Activated T-cell treated with anti-CD3 and anti-CD28 coated beads, Interleukin-2, amount 50 U/mL, for 24 hours (primary cell): ENCODE data around the gene MDH1B.
"Not testable (repeated sequence)": the region's sequence is repeated elsewhere in the genome, so short reads cannot be mapped to it uniquely, and the experiment has no call there.

ENCODE experiments used
- DNase-seq: peaks from one replicate; pipeline ENCODE4 v3.0.0-alpha.2; 2020
- H3K27ac Mint-ChIP-seq: 2 replicates; pipeline ENCODE4 v1.8.0; 2020; ENCODE audit warnings: mild to moderate bottlenecking, mixed read lengths
- H3K27me3 Mint-ChIP-seq: 2 replicates; pipeline ENCODE4 v1.8.0; 2020; ENCODE audit warnings: mixed read lengths
- H3K36me3 Mint-ChIP-seq: 2 replicates; pipeline ENCODE4 v1.8.0; 2020; ENCODE audit warnings: low read depth, mixed read lengths
- H3K4me1 Mint-ChIP-seq: 2 replicates; pipeline ENCODE4 v1.8.0; 2020; ENCODE audit warnings: low read depth, mixed read lengths
- H3K4me3 Mint-ChIP-seq: 2 replicates; pipeline ENCODE4 v1.8.0; 2020; ENCODE audit warnings: mild to moderate bottlenecking, moderate library complexity, mixed read lengths
- H3K9me3 Mint-ChIP-seq: 2 replicates; pipeline ENCODE4 v1.8.0; 2020; ENCODE audit warnings: mixed read lengths

The MDH1B gene

DNA sequence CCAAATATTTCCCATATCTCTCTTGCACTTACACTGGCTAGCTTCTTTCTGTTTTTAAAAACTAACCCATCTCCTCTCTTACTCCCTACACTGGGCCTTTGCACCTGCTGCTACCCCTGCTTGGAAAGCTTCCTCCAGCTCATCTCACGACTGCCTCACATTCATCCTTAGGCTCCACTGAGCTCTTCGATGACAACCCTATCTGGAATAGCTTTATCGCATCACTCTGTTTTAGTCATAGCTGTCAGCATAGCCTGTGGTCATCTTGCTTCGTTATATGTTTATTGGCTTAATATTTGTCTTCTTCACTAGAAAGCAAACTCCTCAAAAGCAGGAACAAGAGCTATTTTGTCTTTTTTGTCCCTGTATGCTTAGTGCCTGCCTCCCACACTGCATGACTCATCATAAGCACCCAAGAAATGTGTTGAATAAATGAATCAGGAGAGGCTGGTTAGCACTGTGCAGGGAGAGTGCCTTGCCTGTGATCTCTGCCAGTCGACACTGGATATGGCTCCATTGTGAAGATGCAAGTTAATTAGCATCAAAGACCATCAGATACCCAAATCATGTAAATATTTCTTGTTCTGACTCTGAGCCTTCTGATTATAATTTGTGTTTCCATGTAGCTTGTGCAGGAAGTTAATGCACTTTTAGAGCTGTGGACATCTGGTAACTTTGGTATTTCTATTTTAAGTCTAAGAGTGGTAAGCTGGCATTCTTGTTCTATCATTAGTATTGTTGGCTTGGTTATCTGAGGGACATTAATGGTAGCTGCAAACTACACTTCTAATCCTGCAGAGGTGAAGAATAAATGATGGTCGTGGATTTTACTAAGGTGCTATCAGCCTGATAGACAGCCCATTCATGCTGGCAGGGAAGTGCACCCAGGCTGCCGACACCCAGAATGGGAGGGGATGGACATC lies 36.6 kb downstream of the MDH1B start:
- DNase-seq = no peak
- no peak overlapping the region for H3K27ac Mint-ChIP-seq
- H3K27me3 Mint-ChIP-seq = peaks cover 54% of the 10 kb centered on the region
- no peak overlapping the region for H3K4me3 Mint-ChIP-seq
- no peaks in the 10 kb centered on the region for H3K36me3 Mint-ChIP-seq
- no peaks in the 10 kb centered on the region for H3K9me3 Mint-ChIP-seq
- H3K4me1 Mint-ChIP-seq = peaks cover 8% of the 10 kb centered on the region

DNA sequence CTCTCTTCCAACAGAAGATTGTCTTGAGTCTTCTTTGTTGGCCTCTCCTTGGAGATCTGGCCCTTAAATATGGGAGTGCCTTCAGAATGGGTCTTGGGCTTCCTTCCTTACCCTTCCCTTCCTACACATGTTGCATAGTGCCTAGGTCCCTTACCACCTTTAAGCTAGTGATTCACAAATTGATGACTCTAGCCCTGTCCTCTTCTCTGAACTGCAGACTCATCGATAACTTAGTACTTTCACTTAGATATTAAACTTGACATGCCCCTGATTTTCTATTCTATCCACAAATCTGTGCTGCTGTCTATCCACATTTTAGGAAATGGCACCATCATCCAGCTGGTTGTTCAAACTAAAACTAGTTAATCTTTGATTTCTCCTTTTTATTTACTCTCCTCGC lies 37.8 kb downstream of the MDH1B start:
- Mint-ChIP-seq H3K36me3 (no peaks in the 10 kb centered on the region), H3K4me3 (no peak overlapping the region), H3K4me1 (peaks cover 8% of the 10 kb centered on the region), H3K27me3 (peaks cover 51% of the 10 kb centered on the region), H3K9me3 (peaks cover under 1% of the 10 kb centered on the region), H3K27ac (no peak overlapping the region)
- DNase-seq = no peak

DNA sequence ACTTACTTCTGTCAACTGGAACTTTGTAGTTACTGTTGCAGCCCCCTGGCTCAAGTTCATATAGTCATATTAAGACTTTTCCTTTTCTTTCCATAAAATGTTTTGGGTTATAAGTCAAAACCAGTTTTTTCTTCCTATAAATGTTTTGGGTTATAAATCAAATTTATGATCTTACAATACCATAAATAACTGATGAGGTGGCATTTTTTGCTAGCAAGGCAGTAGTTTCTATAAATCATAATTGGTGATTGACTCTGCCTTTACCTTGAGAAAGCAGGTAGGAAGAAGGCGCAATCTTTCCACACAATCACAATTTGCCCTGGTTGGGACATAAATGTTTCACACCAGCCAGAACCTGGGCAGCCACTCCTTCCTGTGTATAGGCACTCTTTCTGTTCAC lies 41.8 kb downstream of the MDH1B start:
- peaks cover 41% of the 10 kb centered on the region for H3K27me3 Mint-ChIP-seq
- H3K9me3 Mint-ChIP-seq = peaks cover 3% of the 10 kb centered on the region
- H3K4me1 Mint-ChIP-seq = peaks cover 4% of the 10 kb centered on the region
- no peaks in the 10 kb centered on the region for H3K36me3 Mint-ChIP-seq
- H3K27ac Mint-ChIP-seq = no peak overlapping the region
- no peak for DNase-seq
- no peak overlapping the region for H3K4me3 Mint-ChIP-seq

DNA sequence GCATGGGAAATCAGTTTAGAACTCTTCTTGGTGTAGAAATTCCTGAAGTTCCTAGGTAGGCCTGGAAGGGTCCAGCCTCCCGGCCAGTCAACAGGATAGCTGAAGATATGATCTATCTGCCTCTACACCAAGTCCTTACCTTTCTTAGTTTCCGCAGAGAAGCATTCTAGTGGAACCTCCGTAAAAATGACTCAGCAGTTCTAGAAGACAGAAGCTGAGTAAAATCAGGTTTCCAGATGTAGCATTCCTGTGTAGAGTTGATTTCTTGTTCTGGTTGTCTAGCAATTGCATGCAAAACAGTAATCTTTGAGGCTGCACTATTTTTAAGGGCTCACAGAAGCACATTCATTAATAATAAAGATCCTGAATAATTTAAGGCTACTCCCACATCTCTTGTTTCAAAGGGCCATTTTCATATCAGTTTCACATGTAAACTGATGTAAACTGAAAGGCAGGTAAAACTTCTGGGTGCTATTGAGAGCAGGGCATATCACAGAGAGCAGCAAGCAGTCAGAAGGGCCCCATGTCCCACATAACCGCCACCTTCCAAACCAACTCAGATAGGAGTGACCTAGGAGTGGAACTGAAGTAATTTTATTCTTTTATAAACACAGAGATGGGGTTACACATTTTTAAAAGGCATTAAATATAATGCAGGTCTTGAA lies 43.7 kb downstream of the MDH1B start:
- Mint-ChIP-seq H3K4me3 (no peak overlapping the region), H3K27me3 (peaks cover 37% of the 10 kb centered on the region), H3K9me3 (peaks cover 3% of the 10 kb centered on the region), H3K27ac (no peak overlapping the region), H3K36me3 (no peaks in the 10 kb centered on the region), H3K4me1 (no peaks in the 10 kb centered on the region)
- no peak for DNase-seq

DNA sequence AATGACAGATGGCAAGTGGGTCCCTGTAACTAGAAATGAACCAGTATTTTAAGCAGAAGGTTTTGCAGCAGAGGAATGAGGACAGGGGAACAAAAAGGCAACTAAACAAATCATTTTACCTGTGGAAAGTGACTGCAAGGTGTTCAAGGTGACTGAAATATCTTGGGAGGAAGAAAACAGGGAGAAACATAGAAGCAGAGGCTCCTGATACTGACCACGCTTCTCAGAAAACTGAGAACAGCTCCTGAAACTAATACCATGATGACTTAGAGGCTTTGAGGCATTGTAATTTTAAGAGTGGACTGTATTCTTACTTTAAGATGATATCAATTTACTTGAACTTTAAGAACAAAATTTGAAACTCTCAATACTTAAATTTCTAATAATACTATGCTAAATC lies 46.8 kb downstream of the MDH1B start, which contains the start of gene DYTN:
DYTN (minus strand) TSS at position 101 of the 400 bp plus-strand sequence. CDS start 117 bp downstream, outside the sequence.
- no peak for DNase-seq
- no peaks in the 10 kb centered on the region for H3K36me3 Mint-ChIP-seq
- peaks cover 39% of the 10 kb centered on the region for H3K27me3 Mint-ChIP-seq
- peaks cover 3% of the 10 kb centered on the region for H3K9me3 Mint-ChIP-seq
- peaks cover 4% of the 10 kb centered on the region for H3K4me1 Mint-ChIP-seq
- no peak within 1 kb of the TSS for H3K4me3 Mint-ChIP-seq
- no peak within 1 kb of the TSS for H3K27ac Mint-ChIP-seq

DNA sequence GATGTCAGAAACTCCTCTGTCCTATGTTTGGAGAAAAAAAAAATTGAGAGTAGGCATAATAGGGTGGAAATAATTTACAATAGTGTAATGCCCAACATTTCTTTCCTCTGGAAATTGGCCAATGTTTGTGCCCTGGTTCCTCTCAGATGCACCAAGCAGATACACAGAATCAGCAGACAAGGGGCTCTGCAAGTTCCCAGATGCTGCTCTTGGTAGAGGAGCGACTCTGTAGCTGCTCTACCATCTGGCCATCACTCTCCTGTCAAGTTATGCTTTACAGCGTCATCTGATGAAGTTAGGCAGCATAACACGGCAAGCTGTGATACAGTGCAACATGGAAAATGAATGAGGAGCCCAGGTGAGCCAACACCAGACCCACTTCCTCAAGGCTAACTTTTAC lies 48.5 kb downstream of the MDH1B start:
- Mint-ChIP-seq H3K9me3 (no peaks in the 10 kb centered on the region), H3K4me3 (no peak overlapping the region), H3K27me3 (peaks cover 36% of the 10 kb centered on the region), H3K27ac (no peak overlapping the region), H3K36me3 (no peaks in the 10 kb centered on the region), H3K4me1 (peaks cover 4% of the 10 kb centered on the region)
- no peak for DNase-seq

DNA sequence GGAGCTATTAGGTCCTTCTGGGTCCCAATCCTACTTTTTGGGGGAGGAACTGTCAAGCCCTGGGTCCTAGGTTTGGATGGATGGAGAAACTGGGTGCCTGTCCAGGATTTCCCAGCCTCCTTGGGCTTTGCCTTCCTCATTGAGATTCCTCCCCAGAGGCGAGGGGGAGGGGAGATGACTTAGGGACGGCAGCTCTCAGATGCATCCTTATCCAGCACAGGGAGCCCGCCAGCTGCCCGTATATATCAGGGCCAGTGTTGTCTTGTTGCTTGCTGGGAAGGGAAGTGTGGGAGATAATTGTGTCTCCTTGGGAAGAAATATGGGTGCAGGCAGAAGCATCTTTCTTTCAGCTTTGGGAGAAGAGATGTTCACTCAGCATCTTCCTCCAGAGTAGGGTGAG lies 49.9 kb downstream of the MDH1B start:
- H3K9me3 Mint-ChIP-seq, H3K4me3 Mint-ChIP-seq, H3K27ac Mint-ChIP-seq, DNase-seq, H3K36me3 Mint-ChIP-seq, H3K4me1 Mint-ChIP-seq: not testable (repeated sequence)
- H3K27me3 Mint-ChIP-seq = peaks cover 31% of the 10 kb centered on the region

DNA sequence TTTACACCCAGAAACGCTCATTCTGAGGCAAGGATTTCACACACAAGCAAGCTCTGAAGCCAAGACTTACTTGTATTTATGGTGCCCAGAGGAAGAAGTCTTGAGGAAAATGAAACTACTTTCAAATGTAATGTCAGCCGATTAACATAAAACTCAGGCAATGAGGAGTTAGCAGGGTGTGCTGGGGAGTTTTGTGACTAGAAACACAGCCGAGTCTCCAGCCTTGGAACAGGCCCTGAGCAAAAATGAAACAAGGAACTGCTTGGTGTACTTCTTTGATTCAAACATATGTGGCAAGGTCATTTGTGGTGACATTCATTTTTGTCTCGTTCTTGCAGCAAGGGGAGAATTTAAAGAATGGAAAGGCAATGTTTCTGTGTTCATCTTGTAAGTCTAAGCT lies 51.4 kb downstream of the MDH1B start:
- peaks cover 4% of the 10 kb centered on the region for H3K4me1 Mint-ChIP-seq
- no peak overlapping the region for H3K4me3 Mint-ChIP-seq
- no peaks in the 10 kb centered on the region for H3K36me3 Mint-ChIP-seq

DNA sequence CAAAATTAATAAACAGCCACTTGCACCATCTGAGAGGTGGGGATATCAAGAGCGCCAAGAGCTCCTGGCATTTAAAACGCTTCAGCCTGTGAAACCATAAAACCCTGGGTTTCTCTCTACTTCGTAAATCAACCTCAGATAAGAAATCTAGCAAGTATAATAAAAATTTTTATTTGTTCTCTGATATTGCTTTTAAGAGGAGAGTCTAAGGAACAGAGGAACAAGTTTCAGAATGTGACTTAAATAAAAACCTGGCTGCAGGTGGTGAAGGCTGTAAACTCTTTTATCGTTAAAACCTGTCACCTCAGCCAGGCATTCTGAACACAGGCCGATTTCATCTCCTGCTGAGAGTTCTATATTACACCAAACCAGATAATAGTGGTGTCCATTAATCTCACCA lies 56.8 kb downstream of the MDH1B start:
- Mint-ChIP-seq H3K27ac (no peak overlapping the region), H3K36me3 (no peaks in the 10 kb centered on the region)
- no peak for DNase-seq

More for the DNA sequence above, 51.4 kb downstream of the MDH1B start:
- Mint-ChIP-seq H3K27me3 (peaks cover 26% of the 10 kb centered on the region), H3K27ac (no peak overlapping the region), H3K9me3 (no peaks in the 10 kb centered on the region)
- no peak for DNase-seq

DNA sequence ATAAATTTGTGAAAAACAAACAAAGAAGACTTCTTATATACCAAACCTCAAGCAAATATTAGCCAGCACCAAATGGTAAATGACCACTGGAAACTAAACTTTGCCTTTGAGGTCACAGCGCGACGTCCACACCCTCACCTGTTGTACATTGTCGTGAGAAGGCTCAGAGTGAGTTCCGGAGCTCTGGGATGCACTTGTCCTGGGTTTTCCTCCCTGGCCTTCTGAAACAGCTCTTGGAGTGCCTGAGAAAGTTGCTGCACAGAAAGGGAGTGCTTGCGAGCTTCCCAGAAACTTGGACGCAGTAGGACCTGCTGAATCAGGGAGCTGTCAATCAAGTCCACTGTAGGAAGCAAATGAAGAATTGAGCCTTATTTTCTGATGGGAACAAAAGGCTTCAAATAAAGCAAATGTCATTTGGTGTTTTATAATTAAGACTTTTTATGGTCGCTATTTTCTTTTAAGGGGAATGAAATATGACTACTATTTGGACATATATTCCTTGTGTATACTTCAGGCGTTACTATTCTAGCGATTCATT lies 57.9 kb downstream of the MDH1B start:
- DNase-seq = no peak
- no peaks in the 10 kb centered on the region for H3K4me1 Mint-ChIP-seq
- no peaks in the 10 kb centered on the region for H3K9me3 Mint-ChIP-seq
- no peak overlapping the region for H3K4me3 Mint-ChIP-seq
- no peaks in the 10 kb centered on the region for H3K36me3 Mint-ChIP-seq
- no peak overlapping the region for H3K27ac Mint-ChIP-seq
- H3K27me3 Mint-ChIP-seq = peaks cover 14% of the 10 kb centered on the region

More for the DNA sequence above, 56.8 kb downstream of the MDH1B start:
- Mint-ChIP-seq H3K9me3 (no peaks in the 10 kb centered on the region), H3K4me1 (no peaks in the 10 kb centered on the region), H3K27me3 (peaks cover 12% of the 10 kb centered on the region), H3K4me3 (no peak overlapping the region)

DNA sequence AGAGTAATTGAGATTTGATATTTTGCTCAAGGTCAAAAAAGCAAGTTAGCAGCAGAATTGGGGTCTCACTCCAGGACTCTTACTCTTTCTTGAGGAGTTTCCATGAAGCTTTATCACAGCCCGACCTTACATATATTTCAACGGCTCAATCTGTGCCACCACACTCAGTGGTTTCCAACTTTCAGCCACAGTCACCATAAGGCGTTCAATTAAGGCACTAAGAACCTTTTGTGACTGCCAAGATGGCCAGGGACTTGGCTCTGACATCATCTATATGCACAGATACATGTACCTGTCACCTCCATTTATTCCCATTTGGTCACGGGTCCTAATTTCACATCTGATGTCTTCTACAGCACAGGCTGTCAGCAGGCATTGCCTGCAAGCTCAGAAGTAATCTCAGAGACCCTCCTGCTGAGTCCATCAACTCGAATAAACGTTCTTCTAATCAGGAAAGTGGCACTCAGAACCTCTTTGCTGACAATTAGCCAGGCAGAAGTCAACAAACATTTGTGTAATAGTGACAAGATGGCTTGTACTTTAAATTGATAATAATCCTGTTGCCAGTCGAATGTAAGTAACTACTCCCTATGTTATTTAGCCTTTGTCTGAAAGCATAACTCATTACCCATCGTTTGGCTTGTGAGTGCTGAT lies 63.0 kb downstream of the MDH1B start:
- Mint-ChIP-seq H3K27ac (no peak overlapping the region), H3K4me3 (no peak overlapping the region), H3K27me3 (peaks cover 31% of the 10 kb centered on the region), H3K9me3 (no peaks in the 10 kb centered on the region), H3K4me1 (peaks cover 9% of the 10 kb centered on the region), H3K36me3 (no peaks in the 10 kb centered on the region)
- no peak for DNase-seq

DNA sequence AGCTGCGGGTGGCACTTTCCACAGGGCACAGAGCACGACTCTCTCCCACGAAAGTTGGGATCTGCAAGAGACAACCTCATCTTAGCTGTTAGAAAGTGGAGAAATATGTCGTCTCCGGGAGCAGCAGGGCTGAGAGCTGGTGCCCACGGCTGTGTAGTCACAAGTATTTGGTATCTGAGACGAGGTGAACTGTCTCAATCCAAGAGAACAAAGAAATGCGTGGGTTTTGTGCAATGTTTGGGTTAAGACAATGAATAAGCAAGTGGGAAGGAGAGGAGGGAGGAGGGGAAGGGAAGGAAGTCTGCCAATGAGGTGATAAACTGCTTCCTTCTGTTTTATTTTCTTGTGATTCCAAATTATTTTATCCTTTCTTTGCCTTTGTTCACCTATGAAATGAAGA lies 65.0 kb downstream of the MDH1B start:
- H3K36me3 Mint-ChIP-seq = no peaks in the 10 kb centered on the region
- H3K27me3 Mint-ChIP-seq = peaks cover 31% of the 10 kb centered on the region
- H3K9me3 Mint-ChIP-seq = no peaks in the 10 kb centered on the region
- H3K27ac Mint-ChIP-seq = no peak overlapping the region
- peaks cover 9% of the 10 kb centered on the region for H3K4me1 Mint-ChIP-seq
- no peak for DNase-seq
- H3K4me3 Mint-ChIP-seq = no peak overlapping the region

DNA sequence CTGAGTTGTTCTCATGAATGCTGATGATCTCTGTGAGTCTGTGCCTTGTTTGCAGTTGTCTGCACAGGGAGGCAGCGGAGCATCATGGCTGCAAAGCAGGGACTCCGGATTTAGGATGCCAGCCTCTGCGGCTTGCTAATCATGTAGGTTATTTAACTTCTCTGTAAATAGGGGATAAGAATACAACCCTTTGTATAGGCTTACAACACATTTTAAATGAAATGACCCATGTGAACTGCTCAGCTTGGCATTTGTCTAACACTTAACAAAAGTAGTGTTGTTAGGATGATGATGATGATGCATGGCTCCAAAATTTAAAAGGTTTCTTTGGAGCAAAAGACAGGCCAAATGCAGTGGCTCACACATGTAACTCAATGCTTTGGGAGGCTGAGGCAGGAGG lies 66.3 kb downstream of the MDH1B start:
- no peak for DNase-seq
- H3K27me3 Mint-ChIP-seq = peaks cover 31% of the 10 kb centered on the region
- no peak overlapping the region for H3K27ac Mint-ChIP-seq
- no peaks in the 10 kb centered on the region for H3K9me3 Mint-ChIP-seq
- no peaks in the 10 kb centered on the region for H3K36me3 Mint-ChIP-seq
- H3K4me3 Mint-ChIP-seq = no peak overlapping the region
- peaks cover 9% of the 10 kb centered on the region for H3K4me1 Mint-ChIP-seq

DNA sequence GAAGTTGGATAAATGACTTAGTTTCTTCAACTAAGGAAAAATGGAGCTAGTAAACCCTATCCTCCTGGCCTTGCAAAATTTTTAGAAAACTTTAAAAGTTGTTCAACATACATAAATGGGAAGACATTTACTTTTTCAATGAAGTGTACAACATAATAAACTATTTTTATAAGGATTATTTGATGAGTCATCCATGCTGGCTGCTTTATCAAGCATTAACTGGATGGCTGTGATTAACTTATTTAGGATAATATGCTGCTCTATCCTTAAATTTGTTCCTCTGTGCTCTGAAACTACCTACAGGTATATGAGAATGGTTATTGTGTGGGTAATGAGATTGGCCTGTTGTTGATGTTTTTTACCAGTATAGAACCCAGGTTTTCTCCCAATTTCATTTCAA lies 68.2 kb downstream of the MDH1B start:
- Mint-ChIP-seq H3K4me3 (no peak overlapping the region), H3K36me3 (no peaks in the 10 kb centered on the region), H3K27ac (no peak overlapping the region), H3K27me3 (peaks cover 27% of the 10 kb centered on the region), H3K9me3 (no peaks in the 10 kb centered on the region), H3K4me1 (peaks cover 9% of the 10 kb centered on the region)
- no peak for DNase-seq
